Measurements from ENCODE around the gene LHFPL2. TPM values are rescaled to one million over a fixed set of nuclear protein-coding genes. Genes with fewer than 3 reads are reported as not detected.

The LHFPL2 gene
- total RNA-seq, 4 donors from 2014 or later = 14.7 to 127 (median 28.0) TPM

- Histone ChIP-seq H3K9me3 (no peaks in the 10 kb centered on the region), H3K36me3 (no peaks in the 10 kb centered on the region), H3K4me1 (no peaks in the 10 kb centered on the region), H3K27me3 (no peaks in the 10 kb centered on the region), H3K4me3 (no peak overlapping the region), H3K27ac (no peak overlapping the region)
- no peak for DNase-seq
- intact Hi-C loops (cut with DNase I; ENCODE audit: low total_unique reads) = no loop called here
- TF ChIP-seq CTCF (IDR thresholded peaks at IDR 0.05) = no peak
- TF ChIP-seq POLR2A (IDR thresholded peaks at IDR 0.05) = no peak
Measured at GRCh38 chr5:78574731-78575161, 73.8 kb downstream of the LHFPL2 start.

DNA sequence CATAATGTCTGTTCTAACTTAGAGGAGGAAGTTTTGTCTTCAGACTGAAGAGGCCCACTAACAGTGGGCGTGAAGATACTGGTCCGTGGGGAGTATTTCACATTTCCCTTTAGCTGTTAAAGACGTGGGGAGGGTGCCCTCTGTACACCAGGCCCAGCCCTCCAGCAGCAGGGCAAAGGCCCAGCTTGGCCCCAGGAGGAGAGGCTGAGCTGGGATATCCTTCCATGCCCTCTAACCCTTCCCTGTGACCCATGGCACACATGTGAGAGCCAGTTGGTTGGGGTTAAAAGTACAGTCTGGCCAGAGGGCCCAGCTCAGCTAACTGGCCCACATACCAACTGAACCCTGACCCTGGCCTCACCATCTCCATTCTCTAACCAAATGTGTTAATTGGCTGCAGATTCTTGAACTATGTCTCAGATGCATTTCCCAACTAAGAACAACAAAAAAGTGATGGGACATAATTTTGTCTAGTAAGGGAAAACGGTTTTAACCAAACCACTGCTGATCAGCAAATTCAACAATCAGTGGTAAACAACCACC is 74.4 kb downstream of the LHFPL2 start:
- H3K9me3 ChIP-seq = no peaks in the 10 kb centered on the region
- intact Hi-C loops (cut with DNase I; ENCODE audit: low total_unique reads) = no loop called here
- H3K27me3 ChIP-seq = no peaks in the 10 kb centered on the region
- H3K4me3 ChIP-seq = no peak overlapping the region
- peak overlapping the region in 1 of 2 donors; percentile 9 for H3K27ac ChIP-seq
- H3K4me1 ChIP-seq = no peaks in the 10 kb centered on the region
- no peaks in the 10 kb centered on the region for H3K36me3 ChIP-seq
- no peak for DNase-seq
- no peak for TF ChIP-seq POLR2A (IDR thresholded peaks at IDR 0.05)
- no peak for TF ChIP-seq CTCF (IDR thresholded peaks at IDR 0.05)

GRCh38 chr5:78573318-78573717 is 75.3 kb downstream of the LHFPL2 start:
- Histone ChIP-seq H3K27me3 (no peaks in the 10 kb centered on the region), H3K27ac (no peak overlapping the region), H3K4me3 (no peak overlapping the region), H3K9me3 (no peaks in the 10 kb centered on the region), H3K36me3 (no peaks in the 10 kb centered on the region), H3K4me1 (no peaks in the 10 kb centered on the region)
- TF ChIP-seq CTCF (IDR thresholded peaks at IDR 0.05) (no peak), POLR2A (IDR thresholded peaks at IDR 0.05) (no peak)
- intact Hi-C loops (cut with DNase I; ENCODE audit: low total_unique reads) = no loop called here
- DNase-seq = no peak

DNA sequence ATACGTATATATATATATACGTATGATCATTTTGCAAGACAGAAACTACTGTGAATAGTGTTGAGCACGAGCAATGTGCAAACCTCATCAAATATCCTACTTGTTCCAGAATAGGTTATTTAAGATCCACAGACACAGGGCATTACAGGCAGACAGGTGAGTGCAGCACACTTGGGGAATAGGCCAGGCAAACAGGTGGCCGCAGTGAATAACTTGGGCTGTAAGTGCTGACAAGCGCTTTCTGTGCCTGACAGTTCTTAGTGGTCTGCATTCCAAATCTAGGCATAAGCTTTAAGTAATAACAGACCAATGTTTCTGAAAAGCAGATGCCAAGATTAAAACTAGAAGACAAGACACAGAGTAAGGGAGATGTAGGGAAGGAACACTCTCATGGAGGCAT is 77.9 kb downstream of the LHFPL2 start:
- no peaks in the 10 kb centered on the region for H3K36me3 ChIP-seq
- H3K4me1 ChIP-seq = peaks cover 0 to 10% of the 10 kb centered on the region in 2 donors
- H3K9me3 ChIP-seq = no peaks in the 10 kb centered on the region
- intact Hi-C loops (cut with DNase I; ENCODE audit: low total_unique reads) = no loop called here
- no peak overlapping the region for H3K4me3 ChIP-seq
- TF ChIP-seq CTCF (IDR thresholded peaks at IDR 0.05) (no peak), POLR2A (IDR thresholded peaks at IDR 0.05) (no peak)
- no peaks in the 10 kb centered on the region for H3K27me3 ChIP-seq
- H3K27ac ChIP-seq = no peak overlapping the region
- no peak for DNase-seq

- Histone ChIP-seq H3K36me3 (no peaks in the 10 kb centered on the region), H3K27me3 (no peaks in the 10 kb centered on the region), H3K9me3 (no peaks in the 10 kb centered on the region), H3K4me1 (peaks cover 0 to 10% of the 10 kb centered on the region in 2 donors), H3K4me3 (no peak overlapping the region), H3K27ac (peak overlapping the region; percentile 9 to 50)
- TF ChIP-seq CTCF (IDR thresholded peaks at IDR 0.05) (no peak), POLR2A (IDR thresholded peaks at IDR 0.05) (no peak)
- DNase-seq = peak; percentile 59 to 70
- intact Hi-C loops (cut with DNase I; ENCODE audit: low total_unique reads) = no loop called here
Measured at GRCh38 chr5:78569441-78569840, 79.1 kb downstream of the LHFPL2 start.

Measured in uterus (tissue), 4 donors.